Measurements from ENCODE around the gene RBM38. TPM values are rescaled to one million over a fixed set of nuclear protein-coding genes. Genes with fewer than 3 reads are reported as not detected.

The RBM38 gene
- total RNA-seq, 6 donors from 2014 or later = 14.7 to 27.5 (median 22.3) TPM

- H3K27ac ChIP-seq = peak overlapping the region in 3 of 4 donors; percentile 56 to 91 (median 76)
These were observed 3.2 kb downstream of the RBM38 start for GRCh38 chr20:57394121-57395082.

GRCh38 chr20:57395111-57395966, 4.1 kb downstream of the RBM38 start:
- Histone ChIP-seq H3K36me3 (peaks cover 0 to 36% (median 22%) of the 10 kb centered on the region in 4 donors), H3K27me3 (no peaks in the 10 kb centered on the region), H3K4me3 (no peak overlapping the region), H3K4me1 (peaks cover 49 to 96% (median 72%) of the 10 kb centered on the region in 4 donors), H3K9me3 (no peaks in the 10 kb centered on the region), H3K27ac (peak overlapping the region; percentile 25 to 76 (median 65))
- ATAC-seq (ENCODE audit: low FRiP score in 2 of 2) (peak in 1 of 2 donors; percentile 48), DNase-seq (peak in 1 of 2 donors; percentile 86)
- 80 to 81% methylated on average over 8 to 31 of the region's 31 CpGs for WGBS, 2 donors
- no peak for TF ChIP-seq POLR2AphosphoS5 (IDR thresholded peaks at IDR 0.05)
- no peak for TF ChIP-seq POLR2A (IDR thresholded peaks at IDR 0.05)
- no peak for TF ChIP-seq CTCF (IDR thresholded peaks at IDR 0.05)
- TF ChIP-seq EP300 (IDR thresholded peaks at IDR 0.05) = no peak

More at GRCh38 chr20:57394121-57395082, 3.2 kb downstream of the RBM38 start:
- peaks cover 50 to 96% (median 73%) of the 10 kb centered on the region in 4 donors for H3K4me1 ChIP-seq
- TF ChIP-seq POLR2A (IDR thresholded peaks at IDR 0.05) (no peak), EP300 (IDR thresholded peaks at IDR 0.05) (no peak)
- ATAC-seq (ENCODE audit: low FRiP score in 2 of 2) (no peak), DNase-seq (no peak)
- 82 to 83% methylated on average over 13 to 26 of the region's 27 CpGs for WGBS, 2 donors
- no peaks in the 10 kb centered on the region for H3K9me3 ChIP-seq
- no peaks in the 10 kb centered on the region for H3K27me3 ChIP-seq
- no peak overlapping the region for H3K4me3 ChIP-seq
- H3K36me3 ChIP-seq = peaks cover 0 to 32% (median 19%) of the 10 kb centered on the region in 4 donors

DNA sequence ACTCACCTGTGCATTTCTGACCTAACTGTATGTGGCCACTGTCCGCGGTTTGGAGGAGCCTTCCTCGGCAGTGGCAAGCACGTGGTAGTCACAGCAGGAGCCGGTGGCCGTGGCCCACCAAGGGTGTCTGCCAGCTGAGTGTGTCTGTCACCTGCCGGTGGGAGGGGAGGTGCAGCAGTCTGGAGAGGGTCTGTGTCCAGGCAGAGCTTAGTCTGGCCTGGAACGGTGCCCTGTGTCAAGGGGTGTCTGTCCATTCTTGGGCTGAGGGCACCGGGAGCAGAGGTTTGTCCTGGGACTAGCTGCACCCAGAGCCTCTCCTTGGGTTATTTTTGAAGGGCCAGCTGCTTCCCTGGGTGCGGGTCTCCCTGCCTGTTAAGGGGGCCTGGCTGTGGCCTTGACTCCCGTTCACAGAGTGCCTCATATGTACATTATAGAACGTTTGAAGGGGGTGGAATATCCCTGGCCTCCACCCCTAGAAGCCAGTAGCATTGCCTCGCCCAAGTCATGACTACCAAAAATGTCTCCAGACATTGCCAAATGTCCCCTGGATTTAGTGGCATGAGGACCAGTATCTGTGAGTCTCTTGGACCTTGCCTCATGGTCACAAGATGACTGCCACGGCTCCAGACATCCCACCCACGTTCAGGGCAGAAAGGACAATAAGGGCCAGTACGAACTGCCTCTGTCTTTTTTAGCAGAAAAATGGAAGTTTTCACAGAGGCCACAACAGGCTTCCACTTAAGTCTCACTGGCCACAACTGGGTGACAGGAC, 5.2 kb downstream of the RBM38 start:
- Histone ChIP-seq H3K4me3 (no peak overlapping the region), H3K9me3 (no peaks in the 10 kb centered on the region), H3K36me3 (peaks cover 0 to 47% (median 27%) of the 10 kb centered on the region in 4 donors), H3K27me3 (no peaks in the 10 kb centered on the region), H3K4me1 (peaks cover 45 to 94% (median 65%) of the 10 kb centered on the region in 4 donors), H3K27ac (peak overlapping the region in 3 of 4 donors; percentile 56 to 76 (median 74))
- ATAC-seq (ENCODE audit: low FRiP score in 2 of 2) (no peak), DNase-seq (no peak)
- 94 to 99% methylated on average over 13 to 15 of the region's 16 CpGs for WGBS, 2 donors
- no peak for TF ChIP-seq EP300 (IDR thresholded peaks at IDR 0.05)
- TF ChIP-seq CTCF (IDR thresholded peaks at IDR 0.05) = no peak
- no peak for TF ChIP-seq POLR2A (IDR thresholded peaks at IDR 0.05)
- no peak for TF ChIP-seq POLR2AphosphoS5 (IDR thresholded peaks at IDR 0.05)

GRCh38 chr20:57396984-57397692, 5.9 kb downstream of the RBM38 start:
- Histone ChIP-seq H3K4me3 (no peak overlapping the region), H3K9me3 (no peaks in the 10 kb centered on the region), H3K27ac (peak overlapping the region in 2 of 4 donors; percentile 12 to 69), H3K27me3 (no peaks in the 10 kb centered on the region), H3K4me1 (peaks cover 43 to 87% (median 64%) of the 10 kb centered on the region in 4 donors), H3K36me3 (peaks cover 0 to 54% (median 31%) of the 10 kb centered on the region in 4 donors)
- TF ChIP-seq CTCF (IDR thresholded peaks at IDR 0.05) (no peak), EP300 (IDR thresholded peaks at IDR 0.05) (no peak), POLR2AphosphoS5 (IDR thresholded peaks at IDR 0.05) (no peak), POLR2A (IDR thresholded peaks at IDR 0.05) (no peak)
- WGBS, 2 donors = 90 to 97% methylated on average over 5 to 8 of the region's 16 CpGs
- DNase-seq (no peak), ATAC-seq (ENCODE audit: low FRiP score in 2 of 2) (no peak)
